Measurements from ENCODE around the gene TEX22.

TEX22 gene

DNA sequence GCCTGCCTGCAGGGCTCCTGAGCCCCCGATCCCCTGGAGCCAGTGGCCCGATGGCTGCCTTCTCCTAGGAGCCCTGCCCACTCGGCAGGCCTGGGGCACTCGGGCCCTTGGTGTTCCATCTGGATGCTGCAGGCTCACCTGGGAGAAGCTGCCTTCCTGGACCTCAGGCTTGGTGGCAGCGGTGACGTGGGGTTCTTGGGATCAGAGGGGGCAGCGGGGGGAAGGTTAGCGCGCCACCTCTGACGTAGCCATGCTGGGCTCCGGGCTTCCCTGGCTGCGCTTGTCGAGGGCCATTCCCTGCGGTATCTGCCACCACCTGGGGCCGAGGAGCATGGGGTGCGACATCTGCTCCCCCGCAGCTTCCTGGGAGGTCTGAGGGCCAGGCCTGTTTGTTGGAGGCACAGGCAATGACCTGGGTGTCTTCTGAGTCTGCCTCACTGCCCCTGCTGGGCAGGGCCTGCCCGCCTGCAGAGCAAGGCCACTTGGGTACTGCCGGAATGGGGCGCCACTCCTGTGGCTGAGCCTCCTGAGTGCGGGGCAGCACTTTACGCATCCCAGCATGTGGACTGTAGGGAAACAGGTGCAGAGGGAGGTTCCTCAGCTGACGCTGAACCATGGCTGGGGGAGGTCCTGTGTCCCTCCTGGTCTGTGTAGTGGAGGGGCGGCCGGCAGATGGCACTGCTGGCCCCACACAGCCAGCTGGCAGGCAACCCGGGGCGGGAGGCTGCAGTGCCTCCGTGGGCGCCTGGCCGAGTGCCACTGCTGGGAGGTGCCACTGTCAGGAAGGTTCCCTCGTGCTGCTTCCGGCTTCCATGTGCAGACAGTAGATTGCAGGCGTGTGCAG is 41.6 kb downstream of the TEX22 start:
- ATAC-seq (peak; percentile 10), DNase-seq (no peak)

DNA sequence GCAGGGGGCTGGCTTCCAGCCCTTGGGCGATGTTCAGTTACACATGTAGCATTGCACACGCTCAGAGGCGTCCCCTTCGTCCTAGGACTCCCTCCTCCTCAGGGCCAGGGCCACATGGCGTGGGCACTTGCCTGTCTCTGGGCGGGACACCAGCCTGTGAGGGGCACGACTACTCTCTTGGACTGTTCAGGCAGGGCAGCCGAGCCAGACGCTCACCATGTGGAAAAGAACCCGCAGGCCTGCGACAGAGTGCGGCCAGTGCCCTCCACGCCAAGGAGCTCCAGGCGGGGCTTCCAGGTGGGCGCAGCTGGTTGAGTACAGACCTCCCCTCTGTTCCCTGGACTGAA is 42.2 kb downstream of the TEX22 start:
- ATAC-seq (no peak), DNase-seq (no peak)

DNA sequence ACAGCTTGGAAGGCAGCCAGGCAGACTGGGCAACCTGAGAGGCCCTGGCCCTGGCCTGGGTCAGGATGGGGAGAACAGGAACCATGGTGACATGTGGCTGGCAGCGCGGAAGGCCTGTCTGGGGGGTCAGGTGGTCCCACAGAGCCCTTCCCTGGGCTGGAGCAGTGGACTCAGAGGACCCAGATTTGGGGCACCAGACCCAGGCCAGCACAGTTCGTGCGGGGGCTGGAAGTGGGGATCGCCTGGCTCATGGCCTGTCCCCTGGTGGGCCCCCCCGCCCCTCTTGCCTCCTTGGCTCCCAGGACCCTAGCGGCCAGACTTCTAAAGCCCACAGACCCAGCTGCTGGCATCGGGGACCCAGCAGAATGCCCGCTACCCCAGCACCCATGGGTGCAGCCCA is 42.7 kb downstream of the TEX22 start:
- no peak for DNase-seq
- no peak for ATAC-seq

DNA sequence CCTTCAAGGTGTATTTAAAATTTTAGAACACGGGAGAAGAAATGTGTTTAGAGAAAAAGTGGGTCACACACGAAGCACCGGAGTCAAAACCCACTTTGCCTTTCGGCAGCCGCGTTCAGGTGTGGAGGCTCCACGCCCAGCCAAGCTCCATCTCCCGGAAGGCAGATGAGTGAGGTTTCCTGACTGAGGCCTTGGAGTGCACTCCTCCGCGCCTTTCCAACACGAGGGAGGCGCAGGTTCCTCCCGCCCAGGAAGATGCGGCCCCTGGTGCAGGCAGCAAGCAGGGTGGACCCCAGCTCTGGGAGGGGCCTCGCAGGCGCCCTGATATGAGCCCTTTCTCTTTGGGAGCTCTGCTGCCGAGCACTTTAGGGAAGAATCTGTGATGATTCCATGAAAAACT is 43.8 kb downstream of the TEX22 start:
- DNase-seq = no peak
- no peak for ATAC-seq

DNA sequence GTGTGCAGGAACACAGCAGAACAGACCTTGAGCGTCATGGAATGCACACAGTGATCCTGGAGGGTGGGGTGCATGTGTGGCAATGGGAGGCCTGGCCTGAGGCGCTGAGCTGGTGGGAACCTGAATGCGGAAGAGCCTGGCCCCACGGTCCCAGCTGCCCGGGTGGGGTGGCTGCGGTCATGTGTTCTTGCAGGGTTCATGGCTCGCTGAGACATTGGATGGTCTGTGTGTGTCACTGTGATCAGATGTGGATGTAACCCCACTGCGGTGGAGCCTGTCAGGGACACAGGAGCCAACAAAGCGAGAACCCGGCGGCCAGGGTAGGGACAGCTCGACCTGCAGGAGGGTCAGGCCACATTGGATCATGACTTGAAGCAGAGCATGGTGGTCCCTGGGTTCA is 44.5 kb downstream of the TEX22 start:
- DNase-seq = no peak
- no peak for ATAC-seq

DNA sequence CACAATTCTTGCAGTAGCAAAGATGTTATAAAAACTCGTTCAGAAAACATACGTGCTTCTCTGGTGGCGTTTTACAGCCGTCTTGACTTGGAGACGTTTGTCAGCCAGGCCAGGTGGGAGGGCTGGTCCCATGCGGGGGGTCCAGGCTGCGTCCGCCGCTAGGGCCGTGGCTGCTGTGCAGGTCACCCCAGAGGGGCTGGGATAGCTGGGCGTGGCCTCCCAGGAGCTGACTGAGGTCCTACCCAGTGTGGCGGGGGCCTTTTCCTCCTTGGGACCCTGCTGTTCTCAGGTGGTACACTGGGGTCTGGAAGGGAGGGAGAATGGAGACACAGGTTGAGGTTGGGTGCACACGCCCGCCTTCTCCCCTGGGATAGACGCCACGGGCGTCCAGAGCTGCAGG is 46.5 kb downstream of the TEX22 start:
- DNase-seq (no peak), ATAC-seq (no peak)

GRCh38 chr14:105445290-105445689 is 47.0 kb downstream of the TEX22 start:
- ATAC-seq (no peak), DNase-seq (no peak)

DNA sequence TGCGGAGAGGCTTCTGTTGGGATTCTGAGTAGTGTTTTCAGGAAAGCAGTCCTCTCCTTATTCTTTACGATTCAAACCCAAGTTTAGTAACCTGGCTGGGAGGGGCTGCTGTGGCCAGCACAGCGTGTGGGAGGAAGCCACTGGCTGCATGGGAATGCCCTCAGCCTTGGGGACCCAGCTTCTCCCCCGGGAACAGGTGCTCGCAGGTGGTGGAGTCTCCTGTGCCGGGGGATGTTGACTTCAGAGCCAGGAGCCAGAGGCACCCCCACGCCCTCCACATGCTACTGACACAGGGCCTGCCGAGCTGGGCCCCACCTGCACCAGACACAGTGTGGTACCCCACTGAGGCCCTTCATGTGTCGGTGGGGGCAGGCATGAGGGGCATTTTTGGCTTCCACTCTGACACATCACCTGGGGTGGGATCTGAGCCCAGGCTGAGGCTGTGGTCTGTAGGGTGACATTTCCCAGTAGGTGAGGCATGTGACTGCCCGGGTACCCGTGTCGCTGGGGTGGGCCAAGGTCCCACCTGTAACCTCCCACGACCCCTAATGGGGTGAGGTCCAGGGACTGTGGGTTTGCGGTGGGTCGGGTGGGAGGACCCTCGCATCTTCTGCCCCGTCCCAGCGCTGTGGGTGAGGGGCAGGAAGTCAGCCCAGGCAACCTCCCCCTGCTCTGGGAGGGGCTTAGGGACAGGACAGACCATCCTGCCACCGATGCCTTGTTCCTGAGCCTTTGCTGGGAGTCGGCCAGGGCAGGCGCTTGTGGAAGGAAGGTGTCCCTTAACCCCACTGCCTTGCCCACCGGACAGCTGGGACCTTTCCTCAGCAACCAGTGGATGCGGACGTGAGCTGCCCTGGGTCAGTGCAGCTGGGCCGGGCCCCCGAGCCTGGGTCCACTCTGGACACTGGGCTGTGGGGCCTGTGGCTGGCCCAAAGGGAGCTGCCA is 47.8 kb downstream of the TEX22 start:
- no peak for DNase-seq
- no peak for ATAC-seq

DNA sequence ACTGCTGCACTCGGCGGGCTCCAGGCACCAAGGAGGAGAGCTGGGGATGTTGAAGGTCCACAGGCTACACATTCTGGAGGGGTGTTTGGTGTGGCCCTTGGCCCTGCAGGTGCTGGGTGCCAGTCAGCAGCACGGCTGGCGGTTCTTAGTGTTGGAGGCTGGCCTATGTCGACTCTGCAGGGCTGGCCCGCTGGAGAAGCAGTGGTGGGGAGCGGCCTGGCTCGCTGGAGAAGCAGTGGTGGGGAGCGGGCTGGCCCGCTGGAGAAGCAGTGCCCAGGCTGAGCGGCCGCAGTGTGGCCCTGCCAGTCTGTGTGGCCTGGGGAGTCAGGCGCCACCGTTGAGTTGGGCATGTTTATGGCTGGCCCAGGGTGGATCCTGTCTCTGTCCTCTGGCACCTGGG is 48.6 kb downstream of the TEX22 start:
- no peak for ATAC-seq

GRCh38 chr14:105447651-105448640 is 49.6 kb downstream of the TEX22 start:
- DNase-seq (no peak), ATAC-seq (no peak)

More for the DNA sequence above, 48.6 kb downstream of the TEX22 start:
- no peak for DNase-seq

DNA sequence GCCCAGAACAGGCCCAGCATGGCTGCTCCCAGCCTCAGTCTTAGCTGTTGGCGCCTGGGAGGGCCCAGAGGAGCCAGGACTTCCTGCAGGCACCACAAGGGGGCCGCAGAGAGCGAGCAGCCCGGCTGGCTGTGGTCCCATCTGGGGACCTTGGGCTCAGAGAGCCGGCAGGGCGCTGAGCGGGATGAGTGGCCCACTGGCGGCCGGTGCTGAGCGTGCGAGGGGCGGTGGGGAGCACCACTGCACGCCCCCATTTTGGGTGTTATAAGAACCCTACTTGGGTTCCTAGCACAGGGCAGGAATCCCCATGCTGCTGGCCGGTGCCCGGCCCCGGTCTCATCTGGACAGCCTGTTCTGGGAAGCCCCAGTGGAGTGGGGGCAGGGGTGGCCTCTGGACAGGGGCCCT is 50.4 kb downstream of the TEX22 start:
- peak; percentile 72 for DNase-seq
- ATAC-seq = peak; percentile 76

DNA sequence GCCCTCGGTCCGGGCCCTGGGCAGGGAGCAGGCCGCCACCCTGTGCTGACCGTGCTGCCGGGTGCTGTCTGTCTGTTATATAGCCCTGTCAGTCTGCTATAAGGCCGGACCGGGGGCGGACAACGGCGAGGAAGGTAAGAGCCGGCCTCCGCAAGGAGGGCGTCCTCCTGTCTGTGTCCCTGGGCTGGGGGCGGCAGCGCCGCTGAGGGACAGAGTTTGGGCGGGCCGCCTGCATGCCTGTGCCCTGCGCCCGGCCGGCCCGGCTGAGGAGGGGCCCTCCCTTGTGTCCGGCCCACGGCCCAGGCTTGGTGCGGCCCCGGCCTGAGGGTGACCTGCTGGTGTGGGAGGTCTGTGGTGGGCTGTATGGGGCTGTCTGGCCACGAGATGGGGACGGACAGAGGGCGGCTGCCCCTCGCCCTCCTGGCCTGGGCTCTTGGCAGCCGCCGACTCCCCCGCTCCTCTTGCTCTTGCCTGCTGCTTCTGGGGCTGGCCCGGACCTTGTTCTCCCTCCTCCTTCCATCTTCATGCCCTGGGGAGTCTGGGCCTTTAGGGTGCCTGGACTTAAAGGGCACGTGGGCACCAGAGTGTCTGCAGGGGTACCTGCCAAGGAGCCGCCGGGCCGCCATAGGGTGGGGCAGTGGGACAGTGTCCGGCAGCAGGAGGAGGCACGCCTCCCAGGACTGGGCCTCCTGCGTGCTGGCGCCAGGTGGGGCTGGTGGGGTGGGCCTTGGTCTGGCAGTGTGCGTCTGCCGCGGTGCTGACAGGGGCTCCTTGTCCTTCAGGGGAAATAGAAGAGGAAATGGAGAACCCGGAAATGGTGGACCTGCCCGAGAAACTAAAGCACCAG is 51.2 kb downstream of the TEX22 start:
- no peak for ATAC-seq
- DNase-seq = no peak

GRCh38 chr14:105450123-105450505 is 51.8 kb downstream of the TEX22 start:
- ATAC-seq (no peak), DNase-seq (no peak)

DNA sequence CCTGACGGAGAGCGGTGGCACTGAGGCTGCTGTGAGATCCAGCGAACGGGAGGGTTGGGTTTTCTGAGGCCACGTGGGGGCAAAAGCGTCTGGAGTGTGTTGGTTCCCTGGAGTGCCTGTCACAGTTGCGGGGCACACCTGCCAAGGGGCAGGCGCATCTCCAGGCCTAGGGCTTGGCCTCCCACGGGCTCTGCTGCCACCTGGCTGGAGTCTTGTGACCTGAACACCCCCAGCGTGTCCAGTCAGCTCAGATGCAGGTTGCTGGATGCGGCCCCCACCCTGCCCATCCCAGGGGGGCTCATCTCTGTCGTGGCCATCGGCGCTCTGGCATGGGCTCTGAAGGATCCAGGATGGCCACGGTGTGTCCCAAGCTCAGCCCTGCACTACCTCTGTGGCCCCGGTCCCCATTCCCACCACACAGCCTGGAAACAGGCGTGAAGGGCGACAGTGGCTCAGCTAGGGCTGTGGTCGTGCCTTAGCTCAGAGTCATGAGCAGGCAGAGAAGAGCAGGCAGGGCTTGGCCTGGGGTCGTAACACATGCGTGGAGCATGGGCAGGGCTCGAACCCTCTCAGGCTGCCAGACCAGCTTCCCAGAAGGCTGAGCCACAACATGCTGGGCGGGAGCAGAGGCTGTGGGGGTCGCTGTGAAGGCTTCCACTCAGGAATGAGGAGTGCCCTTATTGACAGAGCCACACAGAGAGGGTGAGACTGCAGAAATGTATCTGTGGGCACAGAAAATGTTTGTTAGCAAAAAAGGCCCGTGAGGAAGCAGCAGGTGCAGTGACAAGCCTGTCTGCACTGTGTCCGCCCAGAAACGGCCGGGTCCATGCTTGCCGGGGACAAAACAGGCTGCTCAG is 52.8 kb downstream of the TEX22 start:
- DNase-seq (no peak), ATAC-seq (no peak)

DNA sequence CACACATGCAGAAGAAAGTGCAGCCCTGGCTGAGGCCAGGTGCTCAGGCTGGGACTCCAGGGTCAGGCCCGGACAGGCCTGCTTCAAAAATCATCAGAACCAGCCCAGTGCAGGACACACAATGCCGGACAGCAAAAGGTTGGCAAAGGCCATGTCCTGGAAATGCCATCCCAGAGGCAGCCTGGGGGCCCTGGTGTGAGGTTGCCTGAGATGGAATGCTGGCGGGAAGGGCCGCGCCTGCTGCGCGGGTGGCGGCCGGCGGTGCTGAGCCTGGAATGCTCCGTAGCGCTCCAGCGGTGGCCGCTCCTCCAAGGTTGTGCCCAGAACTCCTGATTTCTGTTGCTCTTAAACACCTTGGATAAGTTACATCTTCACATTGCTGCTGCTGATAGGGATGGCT is 54.6 kb downstream of the TEX22 start:
- DNase-seq (no peak), ATAC-seq (no peak)

- no peak for ATAC-seq
- no peak for DNase-seq
These were observed 55.5 kb downstream of the TEX22 start for GRCh38 chr14:105453847-105454246.

DNA sequence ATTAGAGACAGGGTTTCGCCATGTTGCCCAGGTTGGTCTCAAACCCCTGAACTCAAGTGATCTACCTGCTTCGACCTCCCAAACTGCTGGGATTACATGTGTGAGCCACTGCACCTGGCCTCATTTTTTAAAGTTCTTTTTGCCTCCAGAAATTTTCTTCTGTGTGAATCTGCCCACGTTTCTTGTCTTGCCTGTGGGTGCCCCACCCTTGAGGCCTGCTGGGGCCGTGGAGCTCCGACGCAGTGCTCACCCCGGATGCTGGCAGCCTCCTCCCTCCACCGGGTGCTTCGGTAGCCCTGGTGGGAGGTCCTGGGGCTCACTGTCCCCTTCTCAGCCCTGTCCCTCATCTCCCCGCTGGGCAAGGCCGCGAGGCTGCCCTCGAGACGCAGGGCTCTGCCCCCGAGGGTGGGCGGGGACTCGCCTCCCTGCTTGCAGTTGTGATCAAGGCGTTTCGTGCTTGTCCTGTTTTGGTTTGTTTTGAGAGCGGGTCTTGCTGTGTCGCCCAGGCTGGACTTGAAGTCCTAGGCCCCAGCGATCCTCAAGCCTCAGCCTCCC is 56.8 kb downstream of the TEX22 start:
- ATAC-seq (no peak), DNase-seq (no peak)

DNA sequence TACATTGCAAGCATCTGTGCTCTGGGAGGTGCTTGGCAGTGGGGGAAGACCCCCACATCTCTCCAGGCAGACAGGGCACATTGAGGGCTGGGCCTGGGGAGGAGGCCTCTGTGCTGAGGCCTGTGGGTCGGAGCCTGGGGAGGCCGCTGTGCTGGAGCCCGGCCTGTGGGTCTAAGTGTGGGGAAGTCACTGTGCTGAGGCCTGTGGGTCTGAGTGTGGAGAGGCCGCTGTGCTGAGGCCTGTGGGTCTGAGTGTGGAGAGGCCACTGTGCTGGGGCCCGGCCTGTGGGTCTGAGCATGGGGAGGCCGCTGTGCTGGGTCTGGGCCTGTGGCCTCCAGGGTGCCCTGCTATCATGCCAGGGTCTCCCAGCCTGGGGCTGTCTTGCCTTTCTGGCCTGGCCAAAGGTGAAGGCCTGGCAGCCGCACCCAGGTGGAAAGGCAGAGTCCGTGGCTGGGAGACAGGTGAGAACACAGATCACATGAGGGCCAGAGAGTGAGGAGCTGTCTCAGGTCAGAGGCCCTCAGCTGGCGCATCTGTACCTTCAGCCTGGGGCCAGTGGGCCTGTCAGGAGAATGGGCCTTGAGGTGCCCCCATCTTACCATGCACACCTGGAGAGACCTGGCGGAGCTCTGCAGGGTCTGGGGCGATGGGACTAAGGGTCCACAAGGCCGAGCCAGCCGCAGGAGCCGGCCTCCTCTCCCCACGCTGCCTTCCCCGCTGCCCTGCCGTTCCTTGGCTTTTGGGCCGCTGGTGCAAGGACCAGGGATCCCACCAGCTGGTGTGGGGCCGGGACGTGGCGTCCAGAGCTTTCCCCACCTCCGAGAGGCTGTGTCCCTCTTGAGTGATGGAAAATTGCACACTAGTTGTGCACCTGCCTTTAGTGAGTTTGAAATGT is 57.7 kb downstream of the TEX22 start:
- ATAC-seq = no peak
- no peak for DNase-seq
